Chondrocyte (in vitro differentiated cells): ENCODE data around the gene RB1. TPM values are rescaled to one million over a fixed set of nuclear protein-coding genes. Genes with fewer than 3 reads are reported as not detected.

Experiments
- DNase-seq: peaks from one replicate; pipeline ENCODE4 v3.0.0; 2021; ENCODE audit warnings: mixed read lengths, low spot score
- H3K27ac Mint-ChIP-seq: one replicate; pipeline ENCODE4 v1.8.0; 2021; ENCODE audit warnings: mild to moderate bottlenecking, moderate library complexity, mixed read lengths; ENCODE audit not compliant: unreplicated experiment
- H3K27me3 Mint-ChIP-seq: 2 replicates; pipeline ENCODE4 v1.8.0; 2021; ENCODE audit warnings: low read depth, mixed read lengths
- H3K36me3 Mint-ChIP-seq: 2 replicates; pipeline ENCODE4 v1.8.0; 2021; ENCODE audit warnings: low read depth, mixed read lengths
- H3K4me1 Mint-ChIP-seq: 2 replicates; pipeline ENCODE4 v1.8.0; 2021; ENCODE audit warnings: low read depth, mild to moderate bottlenecking, mixed read lengths
- H3K4me3 Mint-ChIP-seq: one replicate; pipeline ENCODE4 v1.8.0; 2021; ENCODE audit warnings: mild to moderate bottlenecking, moderate library complexity, mixed read lengths; ENCODE audit not compliant: unreplicated experiment
- H3K9me3 Mint-ChIP-seq: 2 replicates; pipeline ENCODE4 v1.8.0; 2021; ENCODE audit warnings: low read depth, mixed read lengths
- CTCF ChIP-seq: fragments of 200-600 bp; sonication (generic); IDR thresholded peaks from 2 replicates; pipeline ENCODE4 v1.5.0; 2021; ENCODE audit warnings: antibody characterized with exemption, mild to moderate bottlenecking, moderate library complexity
- total RNA-seq: library from RNA; stranded (reverse); gene quantifications from 3 replicates; pipeline ENCODE4 v1.2.1, GENCODE V29; 2021

The RB1 gene
- total RNA-seq, 1 donor from 2014 or later, result 33.4 TPM

GRCh38 chr13:48266150-48266549, 37.4 kb upstream of the RB1 start:
- Mint-ChIP-seq H3K4me1 (peaks cover 10% of the 10 kb centered on the region), H3K4me3 (no peak overlapping the region), H3K36me3 (peaks cover 31% of the 10 kb centered on the region), H3K27me3 (no peaks in the 10 kb centered on the region), H3K27ac (no peak overlapping the region), H3K9me3 (no peaks in the 10 kb centered on the region)
- no peak for TF ChIP-seq CTCF
- no peak for DNase-seq

- peaks cover 10% of the 10 kb centered on the region for H3K4me1 Mint-ChIP-seq
- H3K27me3 Mint-ChIP-seq, result no peaks in the 10 kb centered on the region
- H3K36me3 Mint-ChIP-seq, result peaks cover 31% of the 10 kb centered on the region
- H3K4me3 Mint-ChIP-seq, result no peak overlapping the region
- H3K9me3 Mint-ChIP-seq, result no peaks in the 10 kb centered on the region
- no peak for TF ChIP-seq CTCF
- no peak overlapping the region for H3K27ac Mint-ChIP-seq
- DNase-seq, result no peak
Measured at GRCh38 chr13:48266701-48267639, 36.6 kb upstream of the RB1 start.

DNA sequence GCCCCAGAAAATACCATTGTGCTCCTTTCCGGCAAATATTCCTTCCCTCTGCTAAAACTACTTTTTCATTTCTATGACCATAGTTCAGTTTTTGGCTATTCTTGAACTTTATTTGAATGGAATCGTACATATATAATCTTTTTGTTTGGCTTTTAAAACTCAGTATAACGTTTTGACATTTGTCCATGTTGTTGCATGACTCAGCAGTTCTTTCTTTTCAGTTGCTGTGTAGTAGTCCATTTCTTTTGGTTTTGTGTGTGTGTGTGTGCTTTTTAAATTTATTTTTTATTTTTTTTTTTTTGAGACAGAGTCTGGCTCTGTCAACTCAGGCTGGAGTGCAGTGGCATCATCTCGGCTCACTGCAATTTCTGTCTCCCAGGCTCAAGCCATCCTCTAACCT, 35.5 kb upstream of the RB1 start:
- Mint-ChIP-seq H3K4me3 (no peak overlapping the region), H3K4me1 (peaks cover 3% of the 10 kb centered on the region), H3K27ac (no peak overlapping the region), H3K27me3 (no peaks in the 10 kb centered on the region), H3K9me3 (no peaks in the 10 kb centered on the region), H3K36me3 (peaks cover 23% of the 10 kb centered on the region)
- DNase-seq, result no peak
- no peak for TF ChIP-seq CTCF

- H3K27me3 Mint-ChIP-seq, result no peaks in the 10 kb centered on the region
- TF ChIP-seq CTCF, result no peak
- no peaks in the 10 kb centered on the region for H3K4me1 Mint-ChIP-seq
- no peak for DNase-seq
- no peaks in the 10 kb centered on the region for H3K9me3 Mint-ChIP-seq
- H3K36me3 Mint-ChIP-seq, result peaks cover 10% of the 10 kb centered on the region
- H3K27ac Mint-ChIP-seq, result no peak overlapping the region
- no peak overlapping the region for H3K4me3 Mint-ChIP-seq
Measured at GRCh38 chr13:48273346-48273745, 30.2 kb upstream of the RB1 start.

- no peak for DNase-seq
- Mint-ChIP-seq H3K9me3 (no peaks in the 10 kb centered on the region), H3K27ac (no peak overlapping the region), H3K36me3 (peaks cover 1% of the 10 kb centered on the region), H3K4me1 (no peaks in the 10 kb centered on the region), H3K4me3 (no peak overlapping the region), H3K27me3 (no peaks in the 10 kb centered on the region)
- TF ChIP-seq CTCF, result no peak
Measured at GRCh38 chr13:48275507-48275906, 28.0 kb upstream of the RB1 start.
